Measurements from ENCODE around the gene NUP37. TPM values are rescaled to one million over a fixed set of nuclear protein-coding genes. Genes with fewer than 3 reads are reported as not detected.
A peak's percentile ranks its signal among the peaks of the same experiment; 100 is the strongest.
"Not testable (repeated sequence)": the region's sequence is repeated elsewhere in the genome, so short reads cannot be mapped to it uniquely, and the experiment has no call there.

The NUP37 gene
- total and polyA plus RNA-seq, 7 donors, result 12.5 to 30.6 (median 19.9) TPM

DNA sequence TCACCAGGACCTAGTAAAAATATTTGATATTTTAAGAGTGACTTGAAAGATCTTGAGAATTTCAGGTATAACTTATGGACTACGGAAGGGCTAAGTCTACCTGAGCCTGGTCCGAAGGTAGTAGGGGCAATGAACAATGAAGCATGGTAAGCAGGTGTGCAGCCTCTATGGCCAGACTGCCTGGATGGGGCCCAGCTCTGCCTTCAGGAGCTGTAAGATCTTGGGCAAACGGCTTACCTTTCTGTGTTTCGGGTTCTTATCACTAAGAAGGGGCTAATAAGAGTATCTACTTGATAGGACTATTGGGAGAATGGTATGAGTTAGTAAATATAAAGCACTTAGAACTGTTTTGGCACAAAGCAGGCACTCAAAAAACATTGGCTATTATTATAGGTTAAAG is 39.1 kb downstream of the NUP37 start:
- TF ChIP-seq, protein P1, sequence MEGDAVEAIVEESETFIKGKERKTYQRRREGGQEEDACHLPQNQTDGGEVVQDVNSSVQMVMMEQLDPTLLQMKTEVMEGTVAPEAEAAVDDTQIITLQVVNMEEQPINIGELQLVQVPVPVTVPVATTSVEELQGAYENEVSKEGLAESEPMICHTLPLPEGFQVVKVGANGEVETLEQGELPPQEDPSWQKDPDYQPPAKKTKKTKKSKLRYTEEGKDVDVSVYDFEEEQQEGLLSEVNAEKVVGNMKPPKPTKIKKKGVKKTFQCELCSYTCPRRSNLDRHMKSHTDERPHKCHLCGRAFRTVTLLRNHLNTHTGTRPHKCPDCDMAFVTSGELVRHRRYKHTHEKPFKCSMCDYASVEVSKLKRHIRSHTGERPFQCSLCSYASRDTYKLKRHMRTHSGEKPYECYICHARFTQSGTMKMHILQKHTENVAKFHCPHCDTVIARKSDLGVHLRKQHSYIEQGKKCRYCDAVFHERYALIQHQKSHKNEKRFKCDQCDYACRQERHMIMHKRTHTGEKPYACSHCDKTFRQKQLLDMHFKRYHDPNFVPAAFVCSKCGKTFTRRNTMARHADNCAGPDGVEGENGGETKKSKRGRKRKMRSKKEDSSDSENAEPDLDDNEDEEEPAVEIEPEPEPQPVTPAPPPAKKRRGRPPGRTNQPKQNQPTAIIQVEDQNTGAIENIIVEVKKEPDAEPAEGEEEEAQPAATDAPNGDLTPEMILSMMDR (IDR thresholded peaks at IDR 0.05), result no peak
- intact Hi-C loops (cut with DNase I), result no loop called here
- H3K27me3 ChIP-seq (ENCODE audit: insufficient read depth in 3 of 3, low read length in 2 of 3), result no peaks in the 10 kb centered on the region
- no peaks in the 10 kb centered on the region for H3K4me1 ChIP-seq
- 95 to 98% (median 95%) methylated on average over 4 of the region's 4 CpGs for WGBS, 3 donors
- H3K9me3 ChIP-seq, result no peaks in the 10 kb centered on the region
- no peak overlapping the region for H3K4me3 ChIP-seq
- H3K27ac ChIP-seq, result no peak overlapping the region
- peaks cover 0 to 89% of the 10 kb centered on the region in 2 donors for H3K36me3 ChIP-seq (ENCODE audit: insufficient read depth in 1 of 2, low read depth in 1 of 2)
- ATAC-seq (no peak), DNase-seq (no peak)

DNA sequence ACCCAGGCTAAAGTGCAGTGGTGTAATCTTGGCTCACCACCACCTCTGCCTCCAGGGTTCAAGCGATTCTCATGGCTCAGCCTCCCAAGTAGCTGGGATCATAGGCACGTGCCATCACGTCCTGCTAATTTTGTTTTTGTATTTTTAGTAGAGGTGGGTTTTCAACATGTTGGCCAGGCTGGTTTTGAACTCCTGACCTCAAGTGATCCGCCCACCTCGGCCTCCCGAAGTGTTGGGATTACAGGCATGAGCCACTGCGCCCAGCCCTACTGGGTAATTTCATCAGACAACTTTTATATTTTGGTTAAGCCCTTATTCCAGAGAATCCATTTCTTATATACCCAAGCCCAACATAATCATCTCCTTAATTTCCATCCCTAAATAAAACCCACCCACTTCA is 47.8 kb downstream of the NUP37 start:
- H3K36me3 ChIP-seq (ENCODE audit: insufficient read depth in 1 of 2, low read depth in 1 of 2), result peaks cover 0 to 42% of the 10 kb centered on the region in 2 donors
- H3K4me3 ChIP-seq; intact Hi-C loops (cut with DNase I); H3K9me3 ChIP-seq; H3K27ac ChIP-seq; DNase-seq; ATAC-seq; H3K27me3 ChIP-seq (ENCODE audit: insufficient read depth in 3 of 3, low read length in 2 of 3): not testable (repeated sequence)
- 73 to 96% (median 86%) methylated on average over 7 of the region's 7 CpGs for WGBS, 3 donors
- H3K4me1 ChIP-seq, result peaks cover 13% of the 10 kb centered on the region

DNA sequence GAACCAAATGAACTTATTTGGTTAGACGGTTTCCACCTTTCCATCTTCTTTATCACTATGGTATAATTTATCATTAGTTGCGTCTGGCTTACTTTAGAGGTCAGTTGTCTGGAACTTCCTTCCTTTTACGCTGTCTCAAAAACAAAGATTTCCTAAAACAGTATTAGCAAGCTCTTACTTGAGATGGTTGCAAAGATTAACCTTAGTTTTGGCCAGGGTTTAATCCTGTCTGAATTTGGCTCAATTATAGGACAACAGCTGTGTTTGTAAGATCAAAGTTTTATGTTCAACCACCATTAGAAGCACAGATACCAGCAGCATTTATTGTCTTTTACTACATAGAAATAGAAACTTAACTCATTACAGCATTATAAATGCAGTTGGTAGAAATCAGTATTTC is 50.2 kb downstream of the NUP37 start:
- Histone ChIP-seq H3K27me3 (ENCODE audit: insufficient read depth in 3 of 3, low read length in 2 of 3) (no peaks in the 10 kb centered on the region), H3K27ac (no peak overlapping the region), H3K4me1 (peaks cover 13% of the 10 kb centered on the region), H3K4me3 (no peak overlapping the region), H3K36me3 (ENCODE audit: insufficient read depth in 1 of 2, low read depth in 1 of 2) (peaks cover 0 to 18% of the 10 kb centered on the region in 2 donors), H3K9me3 (no peaks in the 10 kb centered on the region)
- 58 to 72% (median 59%) methylated on average over 3 of the region's 3 CpGs for WGBS, 3 donors
- DNase-seq (no peak), ATAC-seq (no peak)
- intact Hi-C loops (cut with DNase I), result no loop called here
- TF ChIP-seq, protein P1 (IDR thresholded peaks at IDR 0.05), result no peak

DNA sequence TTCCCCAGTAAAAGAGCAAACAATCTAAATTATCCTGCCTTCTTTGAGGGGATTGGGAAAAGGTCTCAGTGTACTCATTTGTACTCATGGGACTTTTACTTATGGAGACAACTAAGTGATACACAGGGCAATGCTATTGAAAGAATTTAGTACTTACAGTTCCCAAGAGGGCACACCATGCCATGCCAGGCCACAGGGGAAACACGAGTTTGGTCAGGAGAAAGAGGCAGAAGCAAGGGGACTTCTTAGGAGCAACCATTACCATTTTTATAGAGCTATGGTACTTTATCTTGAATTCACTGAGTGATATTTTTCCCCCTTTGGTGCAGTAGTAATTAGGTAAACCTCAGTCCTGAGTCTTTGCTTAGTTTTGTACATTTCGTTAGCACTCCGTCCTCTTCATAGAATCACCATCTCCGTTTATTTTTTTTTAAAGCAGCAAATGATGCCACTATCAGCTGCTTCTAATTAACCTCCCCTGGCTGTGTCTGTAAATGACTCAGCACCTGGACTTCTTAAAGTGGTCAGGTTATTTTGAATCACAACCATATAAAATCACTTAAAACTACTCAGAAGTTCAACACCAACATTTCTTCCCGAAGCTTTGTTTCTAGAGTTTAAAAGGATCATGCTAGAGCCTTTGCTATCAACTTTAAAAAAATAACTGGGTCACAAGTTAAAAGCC is 52.2 kb downstream of the NUP37 start:
- Histone ChIP-seq H3K36me3 (ENCODE audit: insufficient read depth in 1 of 2, low read depth in 1 of 2) (no peaks in the 10 kb centered on the region), H3K9me3 (no peaks in the 10 kb centered on the region), H3K4me3 (peak overlapping the region; percentile 28), H3K27me3 (ENCODE audit: insufficient read depth in 3 of 3, low read length in 2 of 3) (no peaks in the 10 kb centered on the region), H3K4me1 (peaks cover 13% of the 10 kb centered on the region), H3K27ac (peak overlapping the region; percentile 56)
- intact Hi-C loops (cut with DNase I), result no loop called here
- DNase-seq, result no peak
- 49 to 53% (median 50%) methylated on average over 5 of the region's 5 CpGs for WGBS, 3 donors
- TF ChIP-seq, protein P1 (IDR thresholded peaks at IDR 0.05), result no peak
- peak in 2 of 4 donors; percentile 66 for ATAC-seq

DNA sequence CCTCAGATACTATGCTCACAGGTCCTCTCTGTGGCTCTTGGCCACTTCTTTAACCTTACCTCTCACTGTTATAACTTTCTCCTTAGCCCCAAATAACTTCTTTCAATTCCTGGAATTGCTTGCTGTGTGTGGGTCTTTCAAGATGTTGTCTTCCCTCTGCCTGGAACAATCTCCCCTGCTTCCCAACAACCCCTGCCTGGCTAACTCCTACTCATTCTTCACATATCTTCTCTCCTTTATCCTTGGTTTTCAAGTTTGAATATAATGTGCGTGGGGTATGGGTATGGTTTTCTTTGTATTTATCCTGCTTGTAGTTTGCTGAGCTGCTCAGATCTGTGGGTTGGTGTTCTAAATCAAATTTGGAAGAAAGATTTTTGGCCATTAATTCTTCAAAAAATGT is 55.4 kb downstream of the NUP37 start:
- Histone ChIP-seq H3K36me3 (ENCODE audit: insufficient read depth in 1 of 2, low read depth in 1 of 2) (peaks cover 0 to 10% of the 10 kb centered on the region in 2 donors), H3K27ac (no peak overlapping the region), H3K9me3 (no peaks in the 10 kb centered on the region), H3K27me3 (ENCODE audit: insufficient read depth in 3 of 3, low read length in 2 of 3) (no peaks in the 10 kb centered on the region), H3K4me3 (no peak overlapping the region), H3K4me1 (peaks cover 13% of the 10 kb centered on the region)
- no peak for DNase-seq
- WGBS, 3 donors, result 92 to 100% (median 97%) methylated on average over 1 of the region's 1 CpG
- ATAC-seq, result no peak
- TF ChIP-seq, protein P1 (IDR thresholded peaks at IDR 0.05), result no peak
- intact Hi-C loops (cut with DNase I), result loop anchor here (5.0 kb wide), 2 partner anchors 53 to 58 kb away; partner anchors contain the start of genes NUP37 (in 1 of the 2) and PARPBP (in 1 of the 2)

All from psoas muscle (tissue), 8 donors.